WI38 (cell line): ENCODE data around the gene BABAM2.
A peak's percentile ranks its signal among the peaks of the same experiment; 100 is the strongest.

ENCODE experiments used
- H3K4me3 ChIP-seq: 2 replicates; pipeline ENCODE4 v1.5.1; 2011; ENCODE audit warnings: low read depth, mild to moderate bottlenecking, control low read depth, low read length
- CTCF ChIP-seq: IDR thresholded peaks from 2 replicates; pipeline ENCODE4 v1.5.1; 2012; ENCODE audit warnings: low read depth, mild to moderate bottlenecking, control low read depth, low read length

Gene BABAM2

GRCh38 chr2:27890146-27890923, at the start of gene BABAM2, which contains the start of gene RBKS:
Gene BABAM2 (plus strand): TSS chr2:27890729. CDS start chr2:27894557, 3,828 bp downstream.
Gene RBKS (minus strand): TSS chr2:27890387. CDS start chr2:27890345, 42 bp downstream.
- no peak for TF ChIP-seq CTCF
- peak within 1 kb of the TSS; percentile 73 for H3K4me3 ChIP-seq

GRCh38 chr2:27842894-27843293, 47.6 kb upstream of the BABAM2 start:
- TF ChIP-seq CTCF = no peak
- no peak overlapping the region for H3K4me3 ChIP-seq

- no peak overlapping the region for H3K4me3 ChIP-seq
- no peak for TF ChIP-seq CTCF
Measured at GRCh38 chr2:27843992-27844391, 46.5 kb upstream of the BABAM2 start.

GRCh38 chr2:27844821-27845255, 45.7 kb upstream of the BABAM2 start:
- no peak for TF ChIP-seq CTCF
- no peak overlapping the region for H3K4me3 ChIP-seq

- H3K4me3 ChIP-seq = no peak overlapping the region
- no peak for TF ChIP-seq CTCF
Measured at GRCh38 chr2:27847333-27847732, 43.2 kb upstream of the BABAM2 start.

GRCh38 chr2:27849558-27850205, 40.8 kb upstream of the BABAM2 start:
- no peak for TF ChIP-seq CTCF
- no peak overlapping the region for H3K4me3 ChIP-seq

- no peak for TF ChIP-seq CTCF
- H3K4me3 ChIP-seq = no peak overlapping the region
Measured at GRCh38 chr2:27852691-27853090, 37.8 kb upstream of the BABAM2 start.
